Adrenal gland (tissue), 5 donors: ENCODE data around the gene APOL5.

Experiments used
- POLR2A ChIP-seq, 2 donors: fragments of 450-650 bp; IDR thresholded peaks; one replicate each; pipeline ENCODE4 v1.6.1; 2017; ENCODE audit warnings: antibody characterized with exemption in 2 of 2, mild to moderate bottlenecking in 2 of 2, moderate library complexity in 1 of 2
- TF ChIP-seq, protein P1 (sequence below), 6 experiments: fragments of 450-650 bp in 4 of 6; fragments of 200-600 bp in 2 of 6; sonication (generic) in 1 of 6; IDR thresholded peaks; 1 replicate in 5 of 6; 2 replicates in 1 of 6; pipeline versions ENCODE4 v1.5.1 to v1.8.0; 2016 to 2021; ENCODE audit warnings: antibody characterized with exemption in 6 of 6, mild to moderate bottlenecking in 2 of 6, moderate library complexity in 1 of 6
- donor health status: DM: no; HTN: no; CAD: no.

DNA sequence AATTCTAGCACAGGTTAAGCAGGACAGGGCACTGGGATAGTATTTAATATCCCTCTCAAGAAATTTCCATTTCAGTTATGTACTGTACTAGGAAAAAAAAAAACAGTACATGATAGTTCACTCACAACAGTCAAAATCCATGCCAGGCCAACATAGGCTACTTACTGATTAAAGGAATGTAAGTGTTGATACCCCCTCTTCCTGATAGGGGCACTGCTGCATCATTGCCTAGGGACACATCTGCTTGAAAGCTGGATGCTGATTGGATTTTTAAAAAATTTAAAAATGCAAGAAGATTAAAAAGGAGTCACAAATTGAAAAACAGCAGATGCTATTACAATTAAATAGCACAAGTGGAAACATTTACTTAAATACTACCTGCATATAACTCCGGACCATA lies 43.4 kb downstream of the APOL5 start:
- TF ChIP-seq, protein P1, sequence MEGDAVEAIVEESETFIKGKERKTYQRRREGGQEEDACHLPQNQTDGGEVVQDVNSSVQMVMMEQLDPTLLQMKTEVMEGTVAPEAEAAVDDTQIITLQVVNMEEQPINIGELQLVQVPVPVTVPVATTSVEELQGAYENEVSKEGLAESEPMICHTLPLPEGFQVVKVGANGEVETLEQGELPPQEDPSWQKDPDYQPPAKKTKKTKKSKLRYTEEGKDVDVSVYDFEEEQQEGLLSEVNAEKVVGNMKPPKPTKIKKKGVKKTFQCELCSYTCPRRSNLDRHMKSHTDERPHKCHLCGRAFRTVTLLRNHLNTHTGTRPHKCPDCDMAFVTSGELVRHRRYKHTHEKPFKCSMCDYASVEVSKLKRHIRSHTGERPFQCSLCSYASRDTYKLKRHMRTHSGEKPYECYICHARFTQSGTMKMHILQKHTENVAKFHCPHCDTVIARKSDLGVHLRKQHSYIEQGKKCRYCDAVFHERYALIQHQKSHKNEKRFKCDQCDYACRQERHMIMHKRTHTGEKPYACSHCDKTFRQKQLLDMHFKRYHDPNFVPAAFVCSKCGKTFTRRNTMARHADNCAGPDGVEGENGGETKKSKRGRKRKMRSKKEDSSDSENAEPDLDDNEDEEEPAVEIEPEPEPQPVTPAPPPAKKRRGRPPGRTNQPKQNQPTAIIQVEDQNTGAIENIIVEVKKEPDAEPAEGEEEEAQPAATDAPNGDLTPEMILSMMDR (IDR thresholded peaks at IDR 0.05): peak in 3 of 6 experiments; percentile 25 to 36 (median 27)
- no peak for TF ChIP-seq POLR2A (IDR thresholded peaks at IDR 0.05)
